GM04503 (cell line): ENCODE measurements around the gene CDHR4.
"Not testable (repeated sequence)": the region's sequence is repeated elsewhere in the genome, so short reads cannot be mapped to it uniquely, and the experiment has no call there.

Source experiments
- DNase-seq: peaks from one replicate; pipeline ENCODE4 v3.0.0-alpha.2; 2012; ENCODE audit warnings: low read depth

The CDHR4 gene

GRCh38 chr3:49802719-49803464, 3.2 kb upstream of the CDHR4 start, which contains the start of gene INKA1:
Gene INKA1 (plus strand): TSS chr3:49803261. CDS start chr3:49803393, 132 bp downstream.
- no peak for DNase-seq

GRCh38 chr3:49801160-49801559, 1.5 kb upstream of the CDHR4 start:
- DNase-seq, result no peak

DNA sequence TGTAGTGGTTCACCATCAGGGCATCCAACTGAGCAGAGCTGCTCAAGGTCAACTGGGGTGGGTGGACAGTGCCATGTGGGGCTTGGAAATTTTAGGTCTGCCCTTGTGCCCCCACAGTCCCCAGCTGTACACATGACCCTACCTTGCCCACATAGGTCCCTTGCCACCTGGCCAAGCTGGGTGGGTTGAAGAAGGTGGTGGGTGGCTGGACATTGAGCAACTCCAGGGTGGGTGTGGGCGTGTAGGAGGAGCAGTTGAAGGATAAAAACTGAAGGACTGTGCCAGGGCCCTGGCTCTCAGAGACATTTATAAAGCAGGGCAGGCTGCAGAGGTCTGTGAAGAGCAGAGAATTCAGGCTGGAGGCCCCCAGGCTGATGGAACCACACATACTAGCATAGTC, 568 bp downstream of the CDHR4 start:
- no peak for DNase-seq

GRCh38 chr3:49794926-49795905, 4.5 kb downstream of the CDHR4 start:
- no peak for DNase-seq

- DNase-seq, result no peak
Measured at GRCh38 chr3:49794431-49794830, 5.2 kb downstream of the CDHR4 start.

DNA sequence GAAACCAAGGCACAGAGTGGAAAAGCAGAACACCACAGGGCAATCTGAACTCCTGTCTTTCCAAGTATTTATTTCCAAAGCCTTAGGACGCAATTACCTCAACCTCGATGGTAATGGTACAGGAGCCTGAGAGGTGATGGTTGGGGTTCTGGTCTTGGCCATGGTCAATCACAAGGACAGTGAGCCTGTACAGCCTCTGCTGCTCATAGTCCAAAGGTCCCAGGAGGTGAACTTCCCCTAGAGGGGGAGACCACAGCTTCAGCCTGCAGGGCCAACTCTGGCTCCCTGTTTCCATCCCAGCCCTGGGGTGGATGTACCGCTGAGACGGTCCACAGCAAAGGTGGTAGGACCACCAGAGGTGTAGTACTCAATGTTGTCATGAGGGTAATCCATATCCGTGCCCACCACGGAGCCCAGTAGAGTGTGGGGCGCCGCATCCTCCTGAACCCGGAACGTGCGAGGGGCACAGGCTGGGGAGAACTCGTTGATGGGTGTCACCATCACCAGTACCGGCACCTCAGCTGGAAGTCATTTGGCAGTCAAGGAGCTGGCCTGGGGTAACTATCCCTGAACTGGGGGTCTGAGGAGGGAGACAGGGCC, 6.1 kb downstream of the CDHR4 start:
- DNase-seq, result no peak

GRCh38 chr3:49792371-49793150, 7.1 kb downstream of the CDHR4 start:
- DNase-seq, result no peak

DNA sequence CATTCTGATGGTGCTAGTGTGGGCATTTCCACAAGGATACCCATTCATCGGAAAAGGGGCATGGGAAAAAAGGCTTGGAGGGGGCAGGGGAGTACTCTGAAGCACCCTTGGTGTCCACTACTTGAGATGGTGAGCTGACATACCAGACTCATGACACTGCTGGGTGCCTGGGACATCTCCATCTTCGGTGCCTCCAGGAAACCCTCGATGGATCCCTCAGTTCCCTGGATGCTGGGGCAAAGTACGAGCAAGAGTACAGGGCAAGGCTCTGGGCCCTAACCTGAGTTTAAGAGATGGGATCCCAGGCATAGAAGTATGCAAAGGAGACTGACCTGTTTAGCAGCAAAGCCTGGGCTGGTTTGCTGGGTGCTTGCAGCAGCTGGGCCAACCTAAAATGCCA, 8.1 kb downstream of the CDHR4 start:
- DNase-seq, result no peak

GRCh38 chr3:49790626-49791411, 8.9 kb downstream of the CDHR4 start:
- no peak for DNase-seq

GRCh38 chr3:49788056-49788455, 11.6 kb downstream of the CDHR4 start:
- no peak for DNase-seq

- no peak for DNase-seq
Measured at GRCh38 chr3:49787536-49787935, 12.1 kb downstream of the CDHR4 start.

GRCh38 chr3:49787182-49787464, 12.6 kb downstream of the CDHR4 start:
- no peak for DNase-seq

DNA sequence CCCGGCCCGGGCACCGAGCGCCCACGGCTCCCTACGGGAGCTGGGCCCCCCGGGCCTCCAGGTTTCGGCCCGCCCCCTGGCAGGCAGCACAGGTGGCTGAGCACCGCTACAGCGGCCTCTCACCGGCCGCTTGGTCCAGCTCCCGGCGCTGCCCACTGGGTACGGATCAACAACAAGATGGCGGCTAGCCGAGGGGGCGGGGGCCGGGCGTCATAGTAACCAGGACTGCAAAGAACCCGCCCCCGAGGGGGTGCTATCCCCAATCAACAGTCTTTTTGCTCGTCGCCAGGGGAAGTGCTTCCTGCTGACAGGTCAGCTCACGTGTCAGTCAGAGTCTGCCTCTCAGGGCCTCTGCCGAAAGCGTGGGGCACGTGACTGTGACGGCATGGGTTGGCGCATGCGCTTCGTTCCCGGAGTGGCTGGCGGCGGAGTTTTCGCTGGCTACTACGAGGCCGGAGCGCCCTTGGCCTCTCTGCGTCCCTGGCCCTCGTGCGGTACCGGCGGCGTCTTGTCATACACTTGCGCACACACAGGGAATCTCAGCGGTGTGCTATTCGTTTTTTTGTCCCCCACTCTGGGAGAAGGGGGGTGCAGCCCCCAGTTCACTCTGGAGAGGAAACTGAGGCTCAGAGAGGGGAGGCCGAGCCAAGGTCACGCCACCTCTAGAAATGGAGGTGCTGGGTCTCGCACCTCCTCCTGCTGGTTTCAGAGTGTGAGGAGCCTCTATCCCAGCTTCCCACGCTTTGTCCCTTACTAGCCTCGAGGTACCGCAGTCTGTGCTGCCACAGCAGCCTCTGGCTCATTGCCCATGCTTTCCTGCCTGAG, 13.1 kb downstream of the CDHR4 start, which contains the start of gene IP6K1:
TSS of gene IP6K1 (minus strand) at position 186 of the 825 bp plus-strand sequence. CDS start 38,502 bp downstream, outside the sequence.
- peak; percentile 99 for DNase-seq

- no peak for DNase-seq
Measured at GRCh38 chr3:49785565-49786356, 13.9 kb downstream of the CDHR4 start.

DNA sequence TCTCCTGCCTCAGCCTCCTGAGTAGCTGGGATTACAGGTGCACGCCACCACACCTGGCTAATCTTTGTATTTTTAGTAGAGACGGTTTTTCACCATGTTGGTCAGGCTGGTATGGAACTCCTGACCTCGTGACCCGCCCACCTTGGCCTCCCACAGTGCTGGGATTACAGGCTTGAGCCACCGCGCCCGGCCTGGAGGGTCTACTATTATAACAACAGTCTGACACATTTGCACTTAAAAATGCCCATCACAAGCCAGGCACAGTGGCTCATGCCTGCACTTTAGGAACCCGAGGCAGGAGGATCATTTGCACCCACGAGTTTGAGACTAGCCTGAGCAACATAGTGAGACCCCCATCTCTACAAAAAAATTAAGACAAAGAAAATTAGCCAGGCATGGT, 17.4 kb downstream of the CDHR4 start:
- not testable (repeated sequence) for DNase-seq

GRCh38 chr3:49781415-49782199, 18.1 kb downstream of the CDHR4 start:
- DNase-seq, result no peak

- not testable (repeated sequence) for DNase-seq
Measured at GRCh38 chr3:49780975-49781365, 18.7 kb downstream of the CDHR4 start.
